HG03439 (cell line): ENCODE data around the gene SKAP1.
"Not testable (repeated sequence)": the region's sequence is repeated elsewhere in the genome, so short reads cannot be mapped to it uniquely, and the experiment has no call there.

ENCODE experiments used
- ATAC-seq: cut with Tn5 transposase; IDR thresholded peaks from one replicate; pipeline ENCODE4 v1.9.1; 2021; ENCODE audit warnings: mild to moderate bottlenecking, moderate library complexity; ENCODE audit not compliant: unreplicated experiment

Gene SKAP1

DNA sequence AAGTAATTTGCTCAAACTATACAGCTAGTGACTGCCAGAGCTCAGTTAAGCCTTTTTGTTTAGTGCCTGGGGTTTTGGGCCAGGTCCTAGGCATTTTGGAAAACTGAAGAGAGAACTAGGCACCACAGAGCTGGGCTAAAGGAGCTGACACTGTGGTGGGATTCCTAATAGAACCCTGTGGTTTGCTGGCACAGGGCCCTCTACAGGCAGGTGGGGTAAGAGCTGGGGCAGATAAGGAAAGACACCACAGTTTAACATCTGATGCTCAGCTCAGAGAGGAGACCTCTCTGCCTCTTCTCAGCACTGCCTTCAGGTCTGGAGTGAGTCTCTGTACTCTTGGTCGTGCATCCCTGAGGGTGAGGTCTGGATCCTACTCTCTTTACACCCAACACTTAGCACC is 201.3 kb downstream of the SKAP1 start:
- no peak for ATAC-seq

DNA sequence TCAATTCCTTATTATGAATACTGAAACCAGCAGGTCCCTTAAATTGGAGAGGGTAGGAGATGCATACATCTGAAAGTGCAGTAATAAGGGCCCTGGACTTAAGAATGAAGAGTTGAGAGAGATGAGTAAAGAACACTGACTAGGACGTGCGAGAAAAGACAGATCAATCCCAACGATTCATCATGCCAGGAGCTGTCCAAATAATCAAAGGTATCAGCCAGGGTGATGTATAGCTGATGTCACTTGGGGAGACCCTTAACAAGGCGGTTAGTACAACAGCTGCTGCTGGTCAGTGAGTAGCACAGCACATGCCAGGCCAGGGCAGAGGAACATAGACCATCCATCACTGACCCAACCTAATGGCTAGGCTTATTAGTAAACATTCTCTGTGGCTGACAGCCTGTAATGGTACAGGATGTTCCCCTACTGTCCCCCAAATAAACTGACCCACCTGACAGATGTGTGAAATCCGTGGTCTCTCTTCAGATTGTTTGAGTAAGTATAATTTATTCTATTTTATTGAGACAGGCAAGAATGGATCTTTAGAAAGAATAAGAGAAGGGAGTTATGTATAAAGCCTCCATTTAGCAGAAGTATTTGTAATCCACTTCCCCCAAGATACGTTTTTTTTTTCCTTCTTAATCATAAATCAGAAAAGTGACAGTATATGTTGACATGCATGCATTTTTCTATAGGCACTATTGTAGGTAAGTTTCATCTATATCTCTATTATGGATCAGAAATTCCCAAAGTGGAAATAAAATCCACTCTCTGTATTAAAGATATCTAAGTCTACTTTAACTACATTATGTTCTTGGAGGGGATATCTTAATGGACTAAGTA is 204.1 kb downstream of the SKAP1 start:
- ATAC-seq, result no peak

DNA sequence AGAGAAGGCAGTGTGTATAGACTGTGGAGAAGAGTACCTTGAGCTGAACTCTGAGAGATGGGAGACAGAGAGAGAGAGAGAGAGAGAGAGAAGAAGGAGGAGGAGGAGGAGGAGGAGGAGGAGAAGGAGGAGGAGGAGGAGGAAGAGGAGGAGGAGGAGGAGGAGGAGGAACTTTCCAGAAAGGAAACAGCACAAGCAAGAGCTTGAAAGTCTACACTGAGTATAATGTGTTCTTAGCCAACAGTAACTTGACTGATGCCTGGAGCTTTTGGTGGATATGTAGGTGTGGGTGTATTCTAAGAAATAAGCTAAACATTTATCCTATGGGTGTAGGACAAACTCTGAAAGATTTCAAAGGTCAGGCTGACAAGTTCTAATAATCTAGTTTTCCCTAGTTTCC is 206.1 kb downstream of the SKAP1 start:
- no peak for ATAC-seq

DNA sequence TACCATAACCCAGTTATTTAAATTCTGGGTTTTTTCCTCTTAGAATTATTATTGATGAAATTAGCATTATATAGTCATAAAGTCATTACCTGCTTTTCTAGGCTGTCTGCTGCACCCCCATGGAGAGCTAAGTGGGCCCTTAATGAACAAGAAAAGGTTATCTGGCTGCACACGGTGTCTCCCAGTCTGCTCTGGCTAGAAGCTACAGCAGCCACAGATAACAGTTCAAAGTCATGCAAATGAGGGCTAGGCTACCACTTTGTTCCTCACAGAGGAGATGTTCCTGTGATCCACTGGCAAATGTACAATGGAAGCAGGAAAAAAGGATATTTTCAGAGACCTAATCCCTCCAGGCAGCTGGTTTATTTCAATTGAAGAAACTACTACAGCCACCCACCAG is 210.4 kb downstream of the SKAP1 start:
- ATAC-seq, result no peak

DNA sequence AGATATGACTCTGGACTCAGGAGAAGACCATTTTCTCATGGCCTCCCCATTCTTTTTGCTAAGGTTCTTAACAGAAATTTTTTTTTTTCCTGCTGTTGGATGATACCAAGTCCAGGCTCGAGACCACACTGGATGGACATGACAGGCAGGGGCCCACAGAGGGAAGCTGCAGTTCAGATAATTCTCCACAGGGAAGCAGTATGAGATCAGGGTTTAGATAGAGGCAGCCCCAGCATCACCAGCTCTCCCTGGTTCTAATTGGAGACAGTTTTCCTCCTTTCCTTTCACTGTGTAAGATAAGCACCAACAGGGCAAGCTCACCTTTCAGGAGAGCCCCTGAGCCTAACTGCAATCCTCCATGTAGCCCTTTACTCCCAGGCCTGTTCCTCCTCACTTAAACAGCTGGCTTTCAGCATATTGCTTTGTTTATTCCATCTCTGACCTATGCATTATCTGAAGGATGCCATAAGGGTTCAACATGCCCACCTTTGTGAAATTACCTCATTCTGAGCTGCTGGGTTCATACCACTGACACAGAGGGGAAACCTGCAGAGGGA is 214.4 kb downstream of the SKAP1 start:
- no peak for ATAC-seq

DNA sequence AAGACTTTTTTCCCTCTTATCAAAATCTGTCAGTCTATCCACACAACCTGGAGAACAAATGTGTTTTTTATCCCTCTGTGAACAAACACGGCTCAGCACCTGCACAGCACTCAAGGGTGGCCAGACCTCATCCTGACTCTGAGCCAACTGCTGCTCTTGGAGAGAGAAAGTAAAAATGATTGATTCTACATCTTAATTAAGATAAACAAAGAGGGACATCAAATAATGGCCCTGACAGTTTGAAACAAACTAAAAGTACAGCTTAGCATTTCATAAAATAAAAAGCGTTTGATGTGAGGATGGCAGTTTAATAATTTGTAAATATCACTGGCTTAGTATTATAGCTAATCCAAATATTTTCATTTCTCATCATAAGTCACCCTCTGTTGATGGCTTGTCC is 216.2 kb downstream of the SKAP1 start:
- no peak for ATAC-seq

DNA sequence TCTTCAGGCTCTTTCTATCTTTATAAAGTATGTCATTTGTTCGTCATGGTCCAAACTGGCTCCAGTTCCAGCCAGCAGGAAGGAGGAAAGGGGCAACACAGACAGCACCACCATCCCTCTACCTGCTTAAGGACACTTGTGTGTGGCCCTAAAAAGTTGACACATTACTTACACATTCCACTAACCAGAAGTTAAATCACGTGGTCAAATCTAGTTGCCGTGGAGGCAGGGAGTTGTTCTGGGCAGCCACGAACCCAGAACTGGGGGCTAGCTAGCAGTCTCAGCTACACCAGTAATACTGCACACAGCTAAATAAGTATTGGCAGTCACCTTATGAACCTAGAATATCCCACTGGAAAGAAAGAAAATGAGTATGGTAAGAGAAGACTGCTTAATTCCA is 218.2 kb downstream of the SKAP1 start:
- ATAC-seq, result no peak

DNA sequence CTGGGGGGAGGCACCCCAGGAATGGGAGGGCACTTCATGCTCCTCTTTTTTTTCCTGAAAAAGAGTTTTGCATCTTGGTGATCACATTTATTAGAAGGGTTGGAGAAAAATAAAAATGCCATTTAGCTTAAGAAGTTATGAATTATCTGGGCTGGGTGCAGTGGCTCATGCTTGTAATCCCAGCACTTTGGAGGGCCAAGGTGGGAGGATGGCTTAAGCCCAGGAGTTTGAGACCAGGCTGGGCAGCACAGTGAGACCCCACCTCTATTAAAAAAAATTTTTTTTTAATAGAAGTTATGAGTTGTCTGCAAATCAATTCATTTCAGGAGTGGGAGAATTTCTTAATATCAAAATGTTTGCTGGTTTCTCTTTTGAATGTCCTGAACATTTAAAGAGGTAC is 219.0 kb downstream of the SKAP1 start:
- ATAC-seq, result no peak

DNA sequence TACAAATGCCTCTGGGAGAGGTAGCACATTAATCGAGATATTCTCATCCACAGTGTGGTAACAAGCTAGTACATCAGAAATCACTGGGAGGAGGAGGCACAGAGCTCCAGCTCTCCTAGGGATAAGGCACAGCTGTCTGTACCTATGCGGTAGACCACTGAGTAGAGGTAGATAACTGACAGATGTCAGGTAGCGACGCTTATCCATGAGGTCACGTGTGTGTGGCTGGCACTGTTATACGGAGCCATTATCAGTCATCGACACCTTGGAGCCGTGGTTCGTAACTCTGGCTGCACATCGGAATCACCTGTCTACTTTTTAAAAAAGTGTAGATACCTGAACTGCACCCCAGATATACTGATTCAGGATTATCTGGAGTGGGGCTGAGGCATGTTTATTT is 220.0 kb downstream of the SKAP1 start:
- ATAC-seq, result no peak

DNA sequence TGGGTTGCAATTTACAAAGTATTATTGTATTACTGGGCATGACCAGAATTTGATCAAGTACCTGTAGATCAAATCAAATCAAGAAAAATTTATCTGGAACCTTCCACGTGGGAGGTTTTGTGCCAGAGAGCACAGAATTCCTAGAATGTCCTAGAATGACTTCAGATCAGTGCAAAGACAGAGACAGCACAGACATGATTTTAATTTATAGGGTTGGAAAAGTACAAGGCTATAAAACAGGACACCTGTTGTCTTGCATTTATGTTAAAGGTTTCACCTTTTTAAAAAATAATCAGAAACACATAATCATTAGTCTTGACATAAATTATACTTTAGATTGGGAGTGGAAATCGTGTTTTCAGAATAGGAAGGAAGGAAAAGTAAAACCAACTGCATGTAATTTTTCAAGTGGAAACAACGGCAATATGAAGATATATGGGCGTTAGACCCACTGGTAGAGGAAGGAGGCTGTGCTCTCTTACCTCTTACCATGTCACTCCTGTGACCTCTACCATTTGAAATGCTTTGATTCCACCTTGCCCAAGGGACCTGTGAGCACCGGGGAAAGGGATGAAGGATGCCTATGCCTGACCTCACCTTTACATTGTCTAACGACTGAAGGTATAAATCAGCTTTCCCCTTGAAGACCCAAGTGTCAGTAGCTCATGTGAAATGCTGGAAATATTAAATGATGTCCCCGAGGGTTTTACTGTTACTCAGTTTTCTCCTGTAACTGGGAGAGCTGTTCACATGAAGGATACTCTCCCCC is 222.1 kb downstream of the SKAP1 start:
- ATAC-seq, result no peak

DNA sequence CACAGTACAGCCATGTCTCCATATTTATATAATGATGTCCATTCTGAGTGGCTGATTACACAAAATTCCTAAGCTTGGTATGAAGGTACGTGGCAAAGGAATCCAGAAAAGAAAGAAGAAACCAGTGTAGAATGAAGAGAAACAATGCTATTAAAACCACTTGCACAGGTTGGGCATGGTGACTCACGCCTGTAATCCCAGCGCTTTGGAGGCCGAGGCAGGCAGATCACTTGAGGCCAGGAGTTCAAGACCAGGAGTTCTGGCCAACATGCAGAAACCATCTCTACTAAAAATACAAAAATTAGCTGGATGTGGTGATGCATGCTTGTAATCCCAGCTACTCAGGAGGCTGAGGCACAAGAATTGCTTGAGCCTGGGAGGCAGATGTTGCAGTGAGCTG is 223.0 kb downstream of the SKAP1 start:
- ATAC-seq, result not testable (repeated sequence)

DNA sequence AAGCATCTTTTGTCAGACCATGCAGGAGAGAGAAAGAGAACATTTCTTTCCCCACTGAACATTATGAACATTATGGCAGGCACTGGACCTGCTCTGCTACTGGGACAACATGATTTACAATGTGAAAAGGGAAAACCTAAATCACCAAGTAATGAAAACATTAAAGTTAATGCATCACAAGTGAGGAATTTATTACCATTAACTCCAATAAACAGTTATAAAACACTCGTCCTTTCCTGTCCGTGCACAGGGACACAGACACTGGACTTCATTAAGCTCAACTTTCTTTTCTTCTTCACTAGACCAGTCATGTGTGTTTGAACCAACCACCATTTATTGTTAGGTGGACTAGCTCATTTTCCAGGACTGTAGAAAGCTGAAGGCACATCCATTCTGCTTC is 227.1 kb downstream of the SKAP1 start:
- no peak for ATAC-seq

DNA sequence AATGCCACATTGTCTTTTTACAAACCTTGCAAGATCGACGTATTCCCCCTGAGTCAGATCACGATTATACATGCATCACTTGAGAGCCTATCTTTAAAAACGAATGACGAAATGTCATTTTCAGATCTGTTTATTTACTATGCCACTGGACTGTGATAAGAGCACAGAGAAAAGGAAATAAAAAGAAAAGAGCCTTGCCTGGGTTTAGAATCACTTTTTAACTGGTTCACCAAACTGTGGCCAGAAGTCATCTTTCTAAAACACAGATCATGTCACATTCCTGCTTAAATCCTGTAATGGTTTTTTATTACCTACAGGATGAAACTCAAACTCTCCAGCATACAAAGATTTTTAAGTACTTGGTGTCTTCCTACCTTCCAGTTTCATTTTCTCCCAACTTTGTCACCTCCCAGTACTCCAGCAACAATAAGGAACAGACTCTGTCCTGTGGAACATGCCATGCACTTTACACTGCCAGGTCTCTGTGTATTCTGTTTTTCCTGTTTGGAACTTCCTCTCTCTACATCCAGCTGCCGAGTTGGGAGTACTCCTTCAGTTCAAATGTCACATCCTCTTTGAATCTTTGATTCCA is 231.0 kb downstream of the SKAP1 start:
- no peak for ATAC-seq

DNA sequence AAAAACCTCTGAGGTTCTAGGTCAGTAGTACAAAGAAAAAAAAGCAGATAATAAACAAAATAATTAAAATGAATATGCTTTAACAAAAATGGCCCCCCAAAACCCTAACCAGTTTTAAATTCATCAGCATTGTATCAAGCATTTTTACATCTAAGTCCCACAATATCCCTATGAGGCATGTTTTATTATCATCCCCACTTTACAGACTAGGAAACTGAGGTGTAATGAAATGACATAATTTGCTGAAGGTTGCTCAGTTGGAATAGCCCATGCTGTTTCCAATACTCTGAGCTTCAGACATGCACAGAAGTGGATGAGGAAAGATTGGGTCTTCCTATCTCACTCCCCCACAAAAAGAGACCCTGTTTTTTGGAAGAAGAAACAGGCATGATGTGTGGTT is 234.1 kb downstream of the SKAP1 start:
- no peak for ATAC-seq

DNA sequence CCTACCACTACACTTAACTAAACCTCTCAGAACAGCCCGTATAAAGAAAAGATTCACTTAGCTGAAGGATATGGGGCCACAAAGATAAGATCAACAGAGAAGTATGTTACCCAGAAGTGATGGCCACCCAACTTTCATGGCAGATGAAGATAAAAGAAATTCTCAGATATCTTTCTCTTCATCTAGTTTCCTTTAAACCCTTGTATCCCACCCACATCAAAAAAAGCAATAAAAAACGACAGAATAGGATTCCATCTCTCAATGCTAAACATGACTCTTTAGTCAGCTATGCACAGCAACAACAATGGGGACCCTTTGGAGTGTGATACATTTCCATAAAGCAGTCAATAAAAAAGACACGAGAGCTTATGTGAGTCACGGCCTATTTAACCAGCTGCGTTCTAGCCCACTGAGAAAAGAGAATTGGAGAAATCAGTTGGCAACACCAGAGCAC is 235.9 kb downstream of the SKAP1 start:
- ATAC-seq, result no peak

DNA sequence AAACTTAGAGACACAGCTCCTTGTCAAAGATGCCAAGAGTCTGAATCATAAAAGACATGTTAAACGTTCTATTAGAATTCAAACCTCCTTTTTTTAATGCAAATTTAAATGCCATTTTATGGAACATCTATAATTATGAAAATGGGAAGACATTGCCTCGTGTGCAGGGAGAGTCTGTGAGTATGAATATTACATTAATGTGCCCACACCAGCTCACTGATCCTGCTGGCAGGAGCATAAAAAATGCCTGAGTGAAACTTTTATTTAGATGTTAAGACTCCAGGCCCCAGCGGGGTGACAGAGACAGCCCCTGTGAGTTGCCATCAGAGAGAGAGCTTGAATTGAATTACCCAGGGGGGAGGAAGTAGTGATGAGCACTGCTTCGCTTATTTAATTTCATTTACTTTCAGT is 237.7 kb downstream of the SKAP1 start:
- ATAC-seq, result no peak

DNA sequence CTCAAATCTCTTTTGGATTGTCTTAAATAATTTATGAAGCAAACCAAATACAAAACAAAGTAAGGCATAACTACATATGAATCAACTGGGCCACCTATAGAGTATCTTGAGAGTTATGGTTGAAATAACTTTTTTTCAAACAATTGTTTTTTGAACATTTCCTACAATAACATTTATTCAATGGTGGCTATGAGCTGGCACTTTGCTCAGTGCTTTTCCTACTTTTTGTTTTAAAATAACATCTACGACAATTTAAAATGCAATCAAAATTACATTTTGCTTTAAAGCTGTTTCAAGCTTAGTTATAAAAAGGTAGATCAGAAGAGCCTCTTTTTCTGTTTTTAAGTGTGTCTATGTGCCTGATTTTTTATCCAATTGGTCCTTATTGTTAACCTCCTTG is 238.7 kb downstream of the SKAP1 start:
- ATAC-seq, result no peak

DNA sequence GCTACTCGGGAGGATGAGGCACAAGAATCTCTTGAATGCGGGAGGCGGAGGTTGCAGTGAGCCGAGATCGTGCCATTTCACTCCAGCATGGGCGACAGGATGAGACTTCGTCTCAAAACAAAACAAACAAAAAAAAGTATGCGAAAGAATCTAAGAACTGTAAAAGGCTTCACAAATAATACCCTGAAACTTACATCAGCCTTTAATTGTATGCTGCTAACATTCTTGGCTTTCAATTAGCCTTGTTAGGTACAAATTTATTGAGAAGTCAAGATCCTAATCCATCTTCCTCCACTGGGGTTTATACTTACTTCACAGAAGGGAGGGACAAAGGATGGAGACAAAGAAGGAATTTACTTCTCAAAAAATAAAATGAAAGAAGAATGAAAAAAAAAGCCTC is 239.1 kb downstream of the SKAP1 start:
- ATAC-seq, result no peak

DNA sequence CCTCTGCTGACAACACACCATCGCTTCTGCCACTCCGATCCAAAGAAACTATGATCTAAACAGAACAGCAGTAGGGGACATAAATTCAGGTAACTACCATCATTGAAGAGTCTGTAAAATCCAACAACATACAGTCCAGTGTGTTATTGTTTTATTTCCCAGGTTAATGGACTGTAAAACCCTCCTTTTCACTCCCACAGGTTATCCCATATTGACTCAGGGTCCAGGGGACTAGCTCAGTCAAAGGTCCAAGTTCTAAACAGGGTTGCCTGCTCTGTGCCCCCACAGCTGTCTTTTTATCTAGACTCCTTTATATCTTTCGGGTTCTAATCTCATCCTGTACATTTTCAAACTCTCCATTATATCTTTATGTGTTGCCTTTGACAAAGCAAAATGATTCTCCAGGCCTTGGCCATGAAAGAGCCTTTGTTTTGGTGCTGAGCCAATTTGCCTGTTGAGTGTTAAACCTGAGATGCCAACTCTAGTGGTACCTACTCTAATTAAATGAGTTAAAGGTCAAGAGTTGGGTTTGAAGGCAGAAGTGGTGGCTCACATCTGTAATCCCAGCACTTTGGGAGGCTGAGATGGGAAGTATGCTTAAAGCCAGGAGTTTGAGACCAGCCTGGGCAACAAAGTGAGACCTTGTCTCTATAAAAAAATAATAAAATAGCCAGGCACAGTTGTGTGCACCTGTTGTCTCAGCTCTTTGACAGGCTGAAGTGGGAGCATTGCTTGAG is 242.0 kb downstream of the SKAP1 start:
- ATAC-seq, result no peak

DNA sequence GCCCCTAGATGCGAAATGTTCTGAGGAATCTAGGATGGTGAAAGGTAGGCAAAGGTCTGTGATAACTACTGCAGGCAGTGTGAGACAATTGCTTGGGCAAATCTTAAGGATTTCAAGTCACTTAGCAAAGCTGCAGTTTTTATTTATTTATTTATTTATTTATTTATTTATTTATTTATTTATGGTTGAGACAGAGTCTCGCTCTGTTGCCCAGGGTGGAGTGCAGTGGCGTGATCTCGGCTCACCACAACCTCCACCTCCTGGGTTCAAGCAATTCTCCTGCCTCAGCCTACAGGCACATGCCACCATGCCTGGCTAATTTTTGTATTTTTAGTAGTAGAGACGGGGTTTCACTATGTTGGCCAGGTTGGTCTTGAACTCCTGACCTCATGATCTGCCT is 243.7 kb downstream of the SKAP1 start:
- ATAC-seq, result not testable (repeated sequence)

DNA sequence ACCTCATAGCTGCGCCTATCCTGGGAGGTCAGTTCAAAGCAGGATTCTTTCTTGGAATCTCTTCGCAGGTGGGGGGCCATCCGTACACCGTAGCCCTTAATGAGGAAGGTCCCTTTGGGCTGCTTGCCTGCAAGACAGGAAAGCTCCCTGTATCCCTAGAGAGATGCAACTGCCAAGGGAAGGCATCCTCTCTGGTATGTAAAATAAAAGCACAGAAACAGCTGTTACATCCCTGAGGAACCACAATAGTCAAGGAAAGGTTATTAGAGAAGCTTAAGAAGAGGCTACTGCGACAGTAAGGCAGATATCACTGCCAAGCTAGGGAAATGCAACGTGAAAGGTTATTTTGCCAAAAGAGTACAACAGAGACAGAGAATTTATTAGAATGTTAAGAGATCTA is 245.3 kb downstream of the SKAP1 start:
- no peak for ATAC-seq
